A549 (cell line): ENCODE measurements around the gene DNAAF5. TPM values are rescaled to one million over a fixed set of nuclear protein-coding genes. Genes with fewer than 3 reads are reported as not detected.

Source experiments
- ATAC-seq, 2 experiments: fragments of 200-7000 bp in 1 of 2; fragments of >200 bp in 1 of 2; cut with Nextera tagmentation in 1 of 2; cut with Tn5 transposase in 1 of 2; 3 replicates each; pipeline versions ENCODE4 v1.8.0 to v1.9.1; 2018 to 2020; ENCODE audit warnings: mild to moderate bottlenecking in 1 of 2, moderate library complexity in 1 of 2
- CTCF ChIA-PET: fragments of 300-600 bp; sonication (Branson Sonifier 250); formaldehyde crosslinking; extraction: SDS; loops from one replicate; lab custom pipeline; 2021; ENCODE audit warnings: antibody characterized with exemption, inconsistent platforms; lab: Yijun Ruan, JAX
- POLR2A ChIA-PET: fragments of 350-600 bp; formaldehyde crosslinking; extraction: SDS; loops from one replicate; lab custom pipeline; 2021; ENCODE audit warnings: antibody characterized with exemption, inconsistent platforms; lab: Yijun Ruan, JAX
- DNase-seq, 2 experiments: peaks; one replicate each; pipeline versions ENCODE4 v3.0.0 to v3.0.0-alpha.2; 2011 to 2016; ENCODE audit warnings: low read depth in 1 of 2, low spot score in 1 of 2
- FAIRE-seq: peaks from 2 replicates; lab custom pipeline; 2011; peaks lifted over from hg19 to GRCh38; lab: Jason Lieb, UNC
- H3K27ac ChIP-seq, 2 experiments: fragments of >200 bp; sonication (Bioruptor Twin); formaldehyde crosslinking; 3 replicates each; pipeline ENCODE4 v1.5.1; 2016 to 2017
- H3K4me1 ChIP-seq: fragments of >200 bp; sonication (Bioruptor Twin); formaldehyde crosslinking; 3 replicates; pipeline ENCODE4 v1.6.1; 2016
- H3K4me2 ChIP-seq: fragments of >200 bp; sonication (Bioruptor Twin); formaldehyde crosslinking; 3 replicates; pipeline ENCODE4 v1.6.1; 2016
- H3K4me3 ChIP-seq: fragments of >200 bp; sonication (Bioruptor Twin); formaldehyde crosslinking; 3 replicates; pipeline ENCODE4 v1.5.1; 2016
- H3K9me3 ChIP-seq: fragments of >200 bp; sonication (Bioruptor Twin); formaldehyde crosslinking; 3 replicates; pipeline ENCODE4 v1.6.1; 2016
- CBX2 ChIP-seq: fragments of 200-600 bp; sonication (generic); IDR thresholded peaks from 2 replicates; pipeline ENCODE4 v1.6.1; 2016; ENCODE audit warnings: low read depth, mild to moderate bottlenecking, borderline replicate concordance
- CTCF ChIP-seq: fragments of >200 bp; sonication (Bioruptor Twin); formaldehyde crosslinking; IDR thresholded peaks from 3 replicates; pipeline ENCODE4 v1.5.1; 2016
- ELK1 ChIP-seq: fragments of 150-350 bp; IDR thresholded peaks from 2 replicates; pipeline ENCODE4 v1.6.1; 2014; ENCODE audit warnings: low read depth, mild to moderate bottlenecking, low read length
- HEYL ChIP-seq: fragments of 250-450 bp; sonication (Bioruptor Pico); IDR thresholded peaks from 2 replicates; pipeline ENCODE4 v1.8.0; 2021; ENCODE audit warnings: mild to moderate bottlenecking, moderate library complexity
- HMGXB4 ChIP-seq: fragments of 250-450 bp; sonication (Bioruptor Pico); IDR thresholded peaks from 2 replicates; pipeline ENCODE4 v1.5.0; 2021; ENCODE audit warnings: mild to moderate bottlenecking, moderate library complexity, borderline replicate concordance
- HOXB5 ChIP-seq: fragments of 250-450 bp; sonication (Bioruptor Pico); IDR thresholded peaks from 2 replicates; pipeline ENCODE4 v1.5.0; 2020; ENCODE audit warnings: mild to moderate bottlenecking, moderate library complexity
- JUN ChIP-seq, 2 experiments: fragments of >200 bp; sonication (Bioruptor Twin); formaldehyde crosslinking; IDR thresholded peaks; 2 replicates in 1 of 2; 3 replicates in 1 of 2; pipeline ENCODE4 v1.6.1; 2016 to 2017
- JUNB ChIP-seq: fragments of >200 bp; sonication (Bioruptor Twin); formaldehyde crosslinking; IDR thresholded peaks from 2 replicates; pipeline ENCODE4 v1.6.1; 2016
- NPAS2 ChIP-seq: fragments of 250-450 bp; sonication (Bioruptor Pico); IDR thresholded peaks from 2 replicates; pipeline ENCODE4 v1.8.0; 2022; ENCODE audit warnings: mild to moderate bottlenecking, moderate library complexity, borderline replicate concordance
- NR3C1 ChIP-seq: fragments of >200 bp; sonication (Bioruptor Twin); formaldehyde crosslinking; IDR thresholded peaks from 3 replicates; pipeline ENCODE4 v1.6.1; 2017
- PBX3 ChIP-seq: IDR thresholded peaks from 2 replicates; pipeline ENCODE4 v1.6.1; 2012
- PHF8 ChIP-seq: fragments of 200-600 bp; sonication (generic); IDR thresholded peaks from 2 replicates; pipeline ENCODE4 v1.6.1; 2016; ENCODE audit warnings: low read depth, mild to moderate bottlenecking, antibody characterized with exemption, moderate library complexity, borderline replicate concordance
- POLR2AphosphoS2 ChIP-seq: conservative IDR thresholded peaks from 2 replicates; pipeline ENCODE4 v1.6.1; 2012; ENCODE audit warnings: low read length, improper control_type of control experiment, inconsistent platforms
- RNF2 ChIP-seq: fragments of 200-600 bp; sonication (generic); IDR thresholded peaks from 2 replicates; pipeline ENCODE4 v1.6.1; 2016; ENCODE audit warnings: low read depth, mild to moderate bottlenecking, antibody characterized with exemption, moderate library complexity, borderline replicate concordance
- USF2 ChIP-seq: fragments of 450-650 bp; IDR thresholded peaks from 2 replicates; pipeline ENCODE4 v1.6.1; 2014; ENCODE audit warnings: antibody characterized with exemption
- ZFP36 ChIP-seq: fragments of 450-650 bp; IDR thresholded peaks from 2 replicates; pipeline ENCODE4 v1.6.1; 2014; ENCODE audit warnings: borderline replicate concordance; ENCODE audit not compliant: partially characterized antibody
- WGBS: methylation state at CpG from one replicate; pipeline ENCODE4 v1.1.6; 2017; ENCODE audit errors: missing lambda C conversion rate; 5-methylcytosine and 5-hydroxymethylcytosine counted together
- polyA plus RNA-seq, 4 experiments: library from polyadenylated mRNA; depleted of rRNA in 3 of 4; stranded (reverse); fragments of >200 nt; fragmentation: RNase III in 1 of 4; extraction: RNeasy Plus Mini Kit Qiagen cat#74134 plus additional on column Dnase treatment in 1 of 4; gene quantifications; 2 replicates in 3 of 4; 3 replicates in 1 of 4; pipeline ENCODE4 v1.2.3, GENCODE V29; 2011 to 2017

DNAAF5 gene
- polyA plus RNA-seq, 2 of the 4 experiments (the other 2 are of a cell fraction) = 27.8 to 34.7 TPM

GRCh38 chr7:711922-712380 is 14.5 kb upstream of the DNAAF5 start:
- H3K27ac ChIP-seq = no peak overlapping the region
- no peaks in the 10 kb centered on the region for H3K9me3 ChIP-seq
- TF ChIP-seq HEYL (CRISPR knock-in tag) = no peak
- TF ChIP-seq PHF8 = no peak
- TF ChIP-seq JUNB = no peak
- TF ChIP-seq, all 56 proteins: peak for 0
- CTCF ChIA-PET = no interaction called here
- no peak for FAIRE-seq
- no peak for ATAC-seq
- H3K4me1 ChIP-seq = no peaks in the 10 kb centered on the region
- no peak overlapping the region for H3K4me3 ChIP-seq
- 80% methylated on average over 1 of the region's 44 CpGs for WGBS
- no peak for DNase-seq
- no peak overlapping the region for H3K4me2 ChIP-seq
- POLR2A ChIA-PET = no interaction called here

GRCh38 chr7:712381-713138 is 13.9 kb upstream of the DNAAF5 start:
- no peak for TF ChIP-seq USF2
- TF ChIP-seq HMGXB4 (CRISPR knock-in tag) = no peak
- TF ChIP-seq NPAS2 = no peak
- no peak for TF ChIP-seq CTCF
- TF ChIP-seq NR3C1 = no peak
- TF ChIP-seq HOXB5 (CRISPR knock-in tag) = no peak
- TF ChIP-seq ELK1 = no peak
- no peak for TF ChIP-seq POLR2AphosphoS2
- no peak for TF ChIP-seq JUN (IDR thresholded peaks at IDR 0.05)
- no peak for TF ChIP-seq CBX2
- TF ChIP-seq ZFP36 = no peak
- no peak for TF ChIP-seq PBX3
- no peak for TF ChIP-seq RNF2
- no peak for TF ChIP-seq HEYL (CRISPR knock-in tag)
- no peak for TF ChIP-seq PHF8
- DNase-seq (no peak), ATAC-seq (no peak), FAIRE-seq (no peak)
- Histone ChIP-seq H3K9me3 (no peaks in the 10 kb centered on the region), H3K27ac (no peak overlapping the region), H3K4me3 (no peak overlapping the region), H3K4me2 (no peak overlapping the region), H3K4me1 (no peaks in the 10 kb centered on the region)
- ChIA-PET POLR2A (no interaction called here), CTCF (no interaction called here)
- 96% methylated on average over 24 of the region's 74 CpGs for WGBS
